H1 (cell line): ENCODE results near the gene GIGYF2. TPM values are rescaled to one million over a fixed set of nuclear protein-coding genes. Genes with fewer than 3 reads are reported as not detected.

Experiments used
- MAFK ChIP-seq: IDR thresholded peaks from 2 replicates; pipeline ENCODE4 v1.6.1; 2012; ENCODE audit warnings: low read depth, mild to moderate bottlenecking, improper control_type of control experiment, low read length
- polyA plus RNA-seq, 7 experiments: library from polyadenylated mRNA; depleted of rRNA in 3 of 7; stranded (reverse) in 5 of 7; unstranded in 2 of 7; fragments of >200 nt in 5 of 7; fragments of 200-250 nt in 2 of 7; gene quantifications; 1 replicate in 5 of 7; 2 replicates in 1 of 7; 4 replicates in 1 of 7; pipeline versions ENCODE4 v1.2.1 to v1.2.3, GENCODE V29; 2011 to 2013; ENCODE audit warnings: missing spikeins in 2 of 7, mixed read lengths in 2 of 7
- total RNA-seq: library from RNA; stranded (reverse); fragmentation: NEBNext Ultra II Directional; extraction: Animal tissue kit (Norgen Biotek cat#: 25700); gene quantifications from 2 replicates; pipeline ENCODE4 v1.2.1, GENCODE V29; 2021
- TF ChIP-seq, protein P1 (sequence below): fragments of 300-600 bp; sonication (generic); IDR thresholded peaks from 2 replicates; pipeline ENCODE4 v1.7.1; 2012; ENCODE audit warnings: low read length, moderate library complexity, mild to moderate bottlenecking, inconsistent platforms; ENCODE audit not compliant: insufficient replicate concordance

GIGYF2 gene
- total and polyA plus RNA-seq, 2 of the 8 experiments (the other 6 are each of a cell fraction or from before 2014, with no cell fraction given), result 22.3 to 62.0 TPM

DNA sequence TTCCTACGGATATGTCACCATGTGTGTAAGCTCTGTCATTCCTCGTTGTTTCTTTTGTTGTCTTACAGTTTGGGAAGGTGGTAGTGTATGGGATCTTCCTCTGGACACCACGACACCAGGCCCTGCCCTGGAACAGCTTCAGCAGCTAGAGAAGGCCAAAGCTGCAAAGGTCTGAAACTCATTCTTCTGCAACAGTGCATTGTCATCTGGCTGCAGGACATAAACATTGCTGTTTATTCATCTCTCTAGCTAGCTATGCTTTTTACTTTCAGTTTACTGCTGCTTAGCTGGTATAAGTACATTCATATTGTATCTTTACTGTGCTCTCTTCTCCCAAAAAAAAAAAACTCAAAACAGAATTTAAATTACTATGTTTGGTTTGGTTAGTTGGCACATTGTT, 118.4 kb downstream of the GIGYF2 start (continued):
- TF ChIP-seq, protein P1, sequence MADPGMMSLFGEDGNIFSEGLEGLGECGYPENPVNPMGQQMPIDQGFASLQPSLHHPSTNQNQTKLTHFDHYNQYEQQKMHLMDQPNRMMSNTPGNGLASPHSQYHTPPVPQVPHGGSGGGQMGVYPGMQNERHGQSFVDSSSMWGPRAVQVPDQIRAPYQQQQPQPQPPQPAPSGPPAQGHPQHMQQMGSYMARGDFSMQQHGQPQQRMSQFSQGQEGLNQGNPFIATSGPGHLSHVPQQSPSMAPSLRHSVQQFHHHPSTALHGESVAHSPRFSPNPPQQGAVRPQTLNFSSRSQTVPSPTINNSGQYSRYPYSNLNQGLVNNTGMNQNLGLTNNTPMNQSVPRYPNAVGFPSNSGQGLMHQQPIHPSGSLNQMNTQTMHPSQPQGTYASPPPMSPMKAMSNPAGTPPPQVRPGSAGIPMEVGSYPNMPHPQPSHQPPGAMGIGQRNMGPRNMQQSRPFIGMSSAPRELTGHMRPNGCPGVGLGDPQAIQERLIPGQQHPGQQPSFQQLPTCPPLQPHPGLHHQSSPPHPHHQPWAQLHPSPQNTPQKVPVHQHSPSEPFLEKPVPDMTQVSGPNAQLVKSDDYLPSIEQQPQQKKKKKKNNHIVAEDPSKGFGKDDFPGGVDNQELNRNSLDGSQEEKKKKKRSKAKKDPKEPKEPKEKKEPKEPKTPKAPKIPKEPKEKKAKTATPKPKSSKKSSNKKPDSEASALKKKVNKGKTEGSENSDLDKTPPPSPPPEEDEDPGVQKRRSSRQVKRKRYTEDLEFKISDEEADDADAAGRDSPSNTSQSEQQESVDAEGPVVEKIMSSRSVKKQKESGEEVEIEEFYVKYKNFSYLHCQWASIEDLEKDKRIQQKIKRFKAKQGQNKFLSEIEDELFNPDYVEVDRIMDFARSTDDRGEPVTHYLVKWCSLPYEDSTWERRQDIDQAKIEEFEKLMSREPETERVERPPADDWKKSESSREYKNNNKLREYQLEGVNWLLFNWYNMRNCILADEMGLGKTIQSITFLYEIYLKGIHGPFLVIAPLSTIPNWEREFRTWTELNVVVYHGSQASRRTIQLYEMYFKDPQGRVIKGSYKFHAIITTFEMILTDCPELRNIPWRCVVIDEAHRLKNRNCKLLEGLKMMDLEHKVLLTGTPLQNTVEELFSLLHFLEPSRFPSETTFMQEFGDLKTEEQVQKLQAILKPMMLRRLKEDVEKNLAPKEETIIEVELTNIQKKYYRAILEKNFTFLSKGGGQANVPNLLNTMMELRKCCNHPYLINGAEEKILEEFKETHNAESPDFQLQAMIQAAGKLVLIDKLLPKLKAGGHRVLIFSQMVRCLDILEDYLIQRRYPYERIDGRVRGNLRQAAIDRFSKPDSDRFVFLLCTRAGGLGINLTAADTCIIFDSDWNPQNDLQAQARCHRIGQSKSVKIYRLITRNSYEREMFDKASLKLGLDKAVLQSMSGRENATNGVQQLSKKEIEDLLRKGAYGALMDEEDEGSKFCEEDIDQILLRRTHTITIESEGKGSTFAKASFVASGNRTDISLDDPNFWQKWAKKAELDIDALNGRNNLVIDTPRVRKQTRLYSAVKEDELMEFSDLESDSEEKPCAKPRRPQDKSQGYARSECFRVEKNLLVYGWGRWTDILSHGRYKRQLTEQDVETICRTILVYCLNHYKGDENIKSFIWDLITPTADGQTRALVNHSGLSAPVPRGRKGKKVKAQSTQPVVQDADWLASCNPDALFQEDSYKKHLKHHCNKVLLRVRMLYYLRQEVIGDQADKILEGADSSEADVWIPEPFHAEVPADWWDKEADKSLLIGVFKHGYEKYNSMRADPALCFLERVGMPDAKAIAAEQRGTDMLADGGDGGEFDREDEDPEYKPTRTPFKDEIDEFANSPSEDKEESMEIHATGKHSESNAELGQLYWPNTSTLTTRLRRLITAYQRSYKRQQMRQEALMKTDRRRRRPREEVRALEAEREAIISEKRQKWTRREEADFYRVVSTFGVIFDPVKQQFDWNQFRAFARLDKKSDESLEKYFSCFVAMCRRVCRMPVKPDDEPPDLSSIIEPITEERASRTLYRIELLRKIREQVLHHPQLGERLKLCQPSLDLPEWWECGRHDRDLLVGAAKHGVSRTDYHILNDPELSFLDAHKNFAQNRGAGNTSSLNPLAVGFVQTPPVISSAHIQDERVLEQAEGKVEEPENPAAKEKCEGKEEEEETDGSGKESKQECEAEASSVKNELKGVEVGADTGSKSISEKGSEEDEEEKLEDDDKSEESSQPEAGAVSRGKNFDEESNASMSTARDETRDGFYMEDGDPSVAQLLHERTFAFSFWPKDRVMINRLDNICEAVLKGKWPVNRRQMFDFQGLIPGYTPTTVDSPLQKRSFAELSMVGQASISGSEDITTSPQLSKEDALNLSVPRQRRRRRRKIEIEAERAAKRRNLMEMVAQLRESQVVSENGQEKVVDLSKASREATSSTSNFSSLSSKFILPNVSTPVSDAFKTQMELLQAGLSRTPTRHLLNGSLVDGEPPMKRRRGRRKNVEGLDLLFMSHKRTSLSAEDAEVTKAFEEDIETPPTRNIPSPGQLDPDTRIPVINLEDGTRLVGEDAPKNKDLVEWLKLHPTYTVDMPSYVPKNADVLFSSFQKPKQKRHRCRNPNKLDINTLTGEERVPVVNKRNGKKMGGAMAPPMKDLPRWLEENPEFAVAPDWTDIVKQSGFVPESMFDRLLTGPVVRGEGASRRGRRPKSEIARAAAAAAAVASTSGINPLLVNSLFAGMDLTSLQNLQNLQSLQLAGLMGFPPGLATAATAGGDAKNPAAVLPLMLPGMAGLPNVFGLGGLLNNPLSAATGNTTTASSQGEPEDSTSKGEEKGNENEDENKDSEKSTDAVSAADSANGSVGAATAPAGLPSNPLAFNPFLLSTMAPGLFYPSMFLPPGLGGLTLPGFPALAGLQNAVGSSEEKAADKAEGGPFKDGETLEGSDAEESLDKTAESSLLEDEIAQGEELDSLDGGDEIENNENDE, result no peak
- no peak for TF ChIP-seq MAFK
